Activated CD4-positive, alpha-beta memory T cell treated with anti-CD3 and anti-CD28 coated beads, Interleukin-2, amount 10 ng/mL, durations not matched to agents 7 days and 5 days (primary cell): ENCODE results near the gene ZNF775. TPM values are rescaled to one million over a fixed set of nuclear protein-coding genes. Genes with fewer than 3 reads are reported as not detected.
A peak's percentile ranks its signal among the peaks of the same experiment; 100 is the strongest.

ENCODE experiments used
- CTCF ChIA-PET: fragments of 350-600 bp; sonication (Branson Sonifier 250); formaldehyde crosslinking; loops from one replicate; lab custom pipeline; 2021; ENCODE audit warnings: antibody characterized with exemption, inconsistent platforms; lab: Charles Lee
- POLR2A ChIA-PET: fragments of 350-600 bp; sonication (Branson Sonifier 250); formaldehyde crosslinking; loops from one replicate; lab custom pipeline; 2021; ENCODE audit warnings: antibody characterized with exemption; lab: Charles Lee
- DNase-seq: peaks from one replicate; pipeline ENCODE4 v3.0.0-alpha.2; 2020
- H3K27ac Mint-ChIP-seq: one replicate; pipeline ENCODE4 v1.8.0; 2021; ENCODE audit warnings: mild to moderate bottlenecking, mixed read lengths
- H3K27me3 Mint-ChIP-seq: one replicate; pipeline ENCODE4 v1.8.0; 2021; ENCODE audit warnings: mixed read lengths
- H3K36me3 Mint-ChIP-seq: one replicate; pipeline ENCODE4 v1.8.0; 2021; ENCODE audit warnings: low read depth, mixed read lengths
- H3K4me1 Mint-ChIP-seq: one replicate; pipeline ENCODE4 v1.8.0; 2021; ENCODE audit warnings: mixed read lengths
- H3K4me3 Mint-ChIP-seq: one replicate; pipeline ENCODE4 v1.8.0; 2021; ENCODE audit warnings: mild to moderate bottlenecking, mixed read lengths
- H3K9me3 Mint-ChIP-seq: one replicate; pipeline ENCODE4 v1.8.0; 2021; ENCODE audit warnings: mixed read lengths
- total RNA-seq, 2 experiments: library from RNA; stranded (reverse); gene quantifications; one replicate each; pipeline ENCODE4 v1.2.3, GENCODE V29; 2021

ZNF775 gene
- 1 to 10 TPM; 6.4 to 7.1 TPM for total RNA-seq

DNA sequence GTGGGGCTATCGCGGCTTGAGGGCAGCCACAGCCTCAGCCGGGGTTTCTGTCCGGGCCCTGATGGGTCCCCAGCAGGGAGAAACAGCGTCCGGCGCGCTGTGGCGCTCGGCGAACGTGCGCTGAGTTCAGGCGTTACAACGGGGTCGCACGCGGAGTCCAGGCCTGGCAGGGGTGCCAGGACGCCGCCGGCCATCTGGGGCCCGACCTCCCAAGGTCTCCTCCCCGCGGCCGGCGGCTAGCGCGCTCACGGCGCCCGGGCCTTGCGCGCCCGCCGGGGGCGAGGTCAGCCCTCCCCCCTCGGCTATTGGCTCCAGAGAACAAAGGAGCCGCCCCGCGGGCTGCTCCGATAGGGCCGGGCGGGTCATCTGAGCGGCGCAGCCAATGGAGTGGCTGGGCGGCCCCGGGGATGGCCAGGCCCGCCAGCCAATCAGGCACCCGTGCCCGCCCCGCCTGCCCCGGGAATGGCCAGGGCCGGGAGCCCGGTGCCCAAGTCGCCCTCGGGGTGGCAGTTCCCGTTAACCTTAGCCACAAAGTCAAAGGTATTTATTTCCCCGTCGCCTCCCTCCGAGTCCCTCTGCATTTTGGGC, at the start of gene ZNF775:
TSS of gene ZNF775 (plus strand) at position 478 of the 588 bp plus-strand sequence. CDS start 9,141 bp downstream, outside the sequence.
- POLR2A ChIA-PET = interaction anchor here (0.7 to 3.1 kb wide), 7 partner anchors 11 to 70 kb away, joined by 3 to 47 read pairs (median 4); partner anchors contain the start of gene REPIN1
- DNase-seq = peak; percentile 95
- H3K4me1 Mint-ChIP-seq = peaks cover 48% of the 10 kb centered on the region

DNA sequence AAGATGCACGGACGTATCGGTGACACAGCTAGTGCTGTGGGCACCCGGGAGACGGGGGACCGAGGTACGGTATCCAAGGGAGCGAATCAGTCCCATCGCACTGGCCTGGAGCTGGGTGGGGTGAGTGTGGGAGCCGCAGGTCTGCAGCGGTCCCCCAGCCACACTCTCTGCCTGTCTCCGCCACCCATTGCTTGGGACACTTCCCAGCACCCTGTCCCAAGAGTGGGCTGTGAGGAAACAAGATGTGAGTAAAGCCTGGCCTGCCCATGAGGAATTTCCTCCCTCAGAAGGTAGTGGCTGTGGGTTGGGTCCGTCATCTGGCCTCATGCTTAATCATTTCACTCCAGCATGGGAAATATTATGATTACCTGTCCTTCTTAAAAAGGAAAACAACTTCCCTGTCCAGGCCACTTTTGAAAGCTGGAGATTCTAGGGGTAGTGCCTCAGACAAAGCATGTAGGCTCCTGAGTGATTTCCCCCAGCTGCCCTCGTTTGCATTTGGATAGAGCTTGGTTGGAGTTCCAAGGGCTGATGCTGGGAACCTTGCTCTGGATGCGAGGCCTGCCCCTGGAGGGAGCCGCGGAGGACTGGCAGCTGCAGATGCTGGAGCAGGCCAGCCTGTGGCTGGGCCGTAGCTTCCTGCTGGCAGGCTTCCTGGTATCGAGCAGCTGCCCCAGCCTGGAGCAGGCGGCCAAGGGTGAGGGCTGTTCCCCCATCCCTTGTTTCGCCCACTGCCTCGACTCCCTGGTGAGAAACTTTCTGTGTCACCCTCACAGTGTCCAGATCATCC, 49.6 kb upstream of the ZNF775 start:
- H3K36me3 Mint-ChIP-seq = peaks cover 46% of the 10 kb centered on the region
- POLR2A ChIA-PET = interaction anchor here (1.0 to 1.1 kb wide), 3 partner anchors 17 to 39 kb away, joined by 3 read pairs; partner anchors contain the start of gene REPIN1
- no peak for DNase-seq
- no peak overlapping the region for H3K27ac Mint-ChIP-seq
- no peaks in the 10 kb centered on the region for H3K27me3 Mint-ChIP-seq
- H3K4me3 Mint-ChIP-seq = no peak overlapping the region
- H3K9me3 Mint-ChIP-seq = no peaks in the 10 kb centered on the region
- CTCF ChIA-PET = no interaction called here
- H3K4me1 Mint-ChIP-seq = peaks cover 18% of the 10 kb centered on the region

More for the DNA sequence above, at the start of gene ZNF775:
- Mint-ChIP-seq H3K9me3 (no peaks in the 10 kb centered on the region), H3K27ac (peak within 1 kb of the TSS; percentile 72), H3K27me3 (no peaks in the 10 kb centered on the region), H3K4me3 (peak within 1 kb of the TSS; percentile 80), H3K36me3 (no peaks in the 10 kb centered on the region)
- CTCF ChIA-PET = interaction anchor here (1.0 to 1.9 kb wide), 4 partner anchors 13 to 28 kb away, joined by 3 to 6 read pairs (median 4); a partner anchor contains a TSS

DNA sequence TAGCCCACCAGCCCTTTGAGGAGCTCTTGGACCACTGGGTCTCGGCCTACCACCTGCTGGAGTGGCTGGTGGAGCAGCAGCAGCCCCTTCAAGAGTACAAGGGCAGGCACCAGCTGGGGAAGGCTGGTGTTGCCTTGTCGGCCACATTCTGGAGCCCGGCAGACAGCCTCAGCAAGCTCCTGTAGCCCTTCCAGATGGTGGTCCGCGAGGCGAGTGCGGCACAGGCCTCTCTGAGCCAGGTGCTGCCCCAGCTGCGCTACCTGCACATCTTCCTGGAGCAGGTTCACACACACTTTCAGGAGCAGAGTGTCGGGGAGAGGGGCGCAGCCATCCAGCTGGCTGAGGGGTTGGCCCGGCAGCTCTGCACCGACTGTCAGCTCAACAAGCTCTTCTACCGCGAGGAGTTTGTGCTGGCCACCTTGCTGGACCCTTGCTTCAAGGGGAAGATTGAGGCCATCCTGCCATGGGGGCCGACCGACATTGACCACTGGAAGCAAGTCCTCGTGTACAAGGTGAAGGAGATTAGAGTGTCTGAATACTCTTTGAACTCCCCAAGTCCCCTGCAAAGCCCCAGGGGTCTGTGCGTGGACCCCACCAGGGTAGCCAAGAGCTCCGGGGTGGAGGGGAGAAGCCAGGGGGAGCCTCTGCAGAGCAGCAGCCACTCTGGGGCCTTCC, 48.8 kb upstream of the ZNF775 start:
- Mint-ChIP-seq H3K36me3 (peaks cover 39% of the 10 kb centered on the region), H3K27me3 (no peaks in the 10 kb centered on the region), H3K9me3 (no peaks in the 10 kb centered on the region), H3K27ac (no peak overlapping the region), H3K4me3 (no peak overlapping the region), H3K4me1 (peaks cover 9% of the 10 kb centered on the region)
- DNase-seq = no peak
- ChIA-PET POLR2A (interaction anchor here (1.0 to 1.1 kb wide), 2 partner anchors 18 to 38 kb away, joined by 3 read pairs; partner anchors contain the start of gene REPIN1), CTCF (no interaction called here)

- H3K27ac Mint-ChIP-seq = no peak overlapping the region
- CTCF ChIA-PET = no interaction called here
- POLR2A ChIA-PET = no interaction called here
Observed at GRCh38 chr7:150332852-150333635, 46.1 kb upstream of the ZNF775 start.

DNA sequence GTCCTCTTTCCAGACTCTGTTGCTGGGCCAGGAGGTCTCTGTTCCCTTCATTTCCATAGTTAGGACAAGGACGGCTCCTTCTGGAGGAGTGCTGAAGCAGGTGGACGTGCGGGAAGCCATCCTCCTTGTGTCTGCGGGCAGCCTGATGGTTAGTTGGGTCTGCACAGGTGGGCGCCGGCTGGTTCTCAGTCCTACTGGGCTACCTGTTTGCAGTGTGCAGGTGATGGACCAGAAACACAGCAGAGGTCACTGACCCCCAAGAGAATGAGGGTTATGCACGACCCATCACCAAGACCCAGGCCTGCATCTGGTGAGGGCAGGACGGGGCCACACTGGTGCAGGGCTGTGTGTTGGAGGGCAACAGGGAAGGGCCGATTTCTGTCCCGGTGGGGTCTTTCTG, 45.5 kb upstream of the ZNF775 start:
- Mint-ChIP-seq H3K27ac (no peak overlapping the region), H3K4me1 (no peaks in the 10 kb centered on the region), H3K9me3 (no peaks in the 10 kb centered on the region), H3K27me3 (no peaks in the 10 kb centered on the region), H3K36me3 (peaks cover 14% of the 10 kb centered on the region), H3K4me3 (no peak overlapping the region)
- POLR2A ChIA-PET = no interaction called here
- CTCF ChIA-PET = no interaction called here
- DNase-seq = no peak

More at GRCh38 chr7:150332852-150333635, 46.1 kb upstream of the ZNF775 start:
- Mint-ChIP-seq H3K27me3 (no peaks in the 10 kb centered on the region), H3K9me3 (no peaks in the 10 kb centered on the region), H3K4me1 (no peaks in the 10 kb centered on the region), H3K4me3 (no peak overlapping the region), H3K36me3 (peaks cover 19% of the 10 kb centered on the region)
- DNase-seq = no peak

DNA sequence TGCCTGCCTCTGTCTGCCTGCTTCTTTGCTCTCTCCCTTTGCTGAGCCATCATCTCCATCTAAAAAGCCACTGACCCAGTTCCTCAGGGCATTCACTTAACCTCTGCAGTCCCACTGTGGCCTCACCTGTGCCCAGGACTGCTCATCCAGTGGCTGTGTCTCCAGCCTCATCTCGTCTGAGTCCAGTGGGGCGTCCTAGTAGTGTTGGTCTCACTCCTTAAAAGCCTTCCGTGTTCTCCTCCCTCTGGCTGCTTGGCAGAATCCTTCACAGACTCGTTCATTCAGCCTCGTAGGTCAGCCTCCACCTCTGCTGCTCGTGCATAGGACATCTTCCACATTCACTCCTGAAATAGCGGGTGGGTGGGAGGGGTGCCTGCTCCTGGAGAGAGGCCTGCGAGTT, 45.0 kb upstream of the ZNF775 start:
- no peak for DNase-seq
- H3K4me1 Mint-ChIP-seq = no peaks in the 10 kb centered on the region
- no peaks in the 10 kb centered on the region for H3K27me3 Mint-ChIP-seq
- POLR2A ChIA-PET = no interaction called here
- H3K36me3 Mint-ChIP-seq = peaks cover 10% of the 10 kb centered on the region
- H3K4me3 Mint-ChIP-seq = no peak overlapping the region
- CTCF ChIA-PET = no interaction called here
- H3K27ac Mint-ChIP-seq = no peak overlapping the region
- no peaks in the 10 kb centered on the region for H3K9me3 Mint-ChIP-seq

DNA sequence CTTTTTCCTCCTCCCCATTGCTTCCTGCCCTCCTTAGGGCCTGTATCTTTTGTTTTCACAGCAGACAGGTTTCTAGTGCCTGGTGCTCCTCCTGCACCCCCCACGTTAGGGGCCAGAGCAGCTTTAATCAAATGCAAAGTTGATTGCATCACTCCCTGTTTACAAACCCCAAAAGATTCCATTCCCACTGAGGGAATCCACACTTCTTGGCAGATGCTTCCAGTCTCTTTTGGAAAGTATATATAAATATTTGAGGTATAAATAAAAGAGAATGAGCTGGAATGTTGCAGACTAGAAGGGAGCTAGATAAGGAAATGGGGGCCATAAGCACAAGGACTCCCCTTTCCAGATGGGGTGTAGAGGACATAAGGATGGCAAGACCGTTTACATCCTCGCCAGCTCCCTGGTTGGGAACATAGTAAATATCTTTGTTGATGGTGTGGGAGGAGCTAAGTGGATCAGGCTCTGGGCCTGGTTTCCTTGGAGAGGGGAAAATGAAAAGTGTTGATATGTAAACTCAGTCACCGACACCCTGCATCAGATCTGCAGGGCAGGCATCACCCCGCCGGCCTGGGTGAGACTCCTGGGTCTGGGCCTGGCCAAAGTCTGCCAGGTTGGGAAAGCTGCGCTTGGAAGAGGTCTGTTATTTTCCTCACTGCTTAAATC, 43.9 kb upstream of the ZNF775 start:
- Mint-ChIP-seq H3K36me3 (peaks cover 9% of the 10 kb centered on the region), H3K4me3 (no peak overlapping the region), H3K27me3 (peaks cover 4% of the 10 kb centered on the region), H3K27ac (no peak overlapping the region), H3K4me1 (no peaks in the 10 kb centered on the region), H3K9me3 (no peaks in the 10 kb centered on the region)
- ChIA-PET CTCF (interaction anchor here (0.7 kb wide), 2 partner anchors 14 to 781 kb away, joined by 3 read pairs; no protein-coding TSS in a partner anchor), POLR2A (no interaction called here)
- no peak for DNase-seq

GRCh38 chr7:150335774-150336112, 43.4 kb upstream of the ZNF775 start:
- H3K9me3 Mint-ChIP-seq = no peaks in the 10 kb centered on the region
- CTCF ChIA-PET = interaction anchor here (0.7 kb wide), 1 partner anchor 780 kb away, joined by 3 read pairs; no protein-coding TSS in a partner anchor
- peaks cover 4% of the 10 kb centered on the region for H3K27me3 Mint-ChIP-seq
- DNase-seq = no peak
- POLR2A ChIA-PET = no interaction called here
- no peaks in the 10 kb centered on the region for H3K4me1 Mint-ChIP-seq
- no peak overlapping the region for H3K27ac Mint-ChIP-seq
- H3K4me3 Mint-ChIP-seq = no peak overlapping the region
- peaks cover 9% of the 10 kb centered on the region for H3K36me3 Mint-ChIP-seq

DNA sequence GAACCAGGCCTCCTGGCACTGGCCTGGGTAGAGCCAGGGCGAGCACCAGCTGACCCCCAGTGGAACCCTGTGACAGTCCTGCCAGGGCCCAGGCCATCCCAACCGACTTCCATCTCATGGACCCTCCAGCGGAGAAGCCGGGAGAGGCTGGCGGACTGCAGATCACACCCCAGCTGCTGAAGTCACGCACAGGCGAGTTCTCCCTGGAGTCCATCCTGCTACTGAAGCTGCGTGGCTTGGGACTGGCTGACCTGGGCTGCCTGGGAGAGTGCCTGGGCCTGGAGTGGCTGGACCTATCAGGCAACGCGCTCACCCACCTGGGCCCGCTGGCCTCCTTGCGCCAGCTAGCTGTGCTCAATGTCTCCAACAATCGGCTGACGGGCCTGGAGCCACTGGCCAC, 42.4 kb upstream of the ZNF775 start:
- H3K9me3 Mint-ChIP-seq = no peaks in the 10 kb centered on the region
- no peak overlapping the region for H3K27ac Mint-ChIP-seq
- H3K4me3 Mint-ChIP-seq = no peak overlapping the region
- CTCF ChIA-PET = no interaction called here
- no peaks in the 10 kb centered on the region for H3K4me1 Mint-ChIP-seq
- peaks cover 2% of the 10 kb centered on the region for H3K36me3 Mint-ChIP-seq
- DNase-seq = no peak
- POLR2A ChIA-PET = no interaction called here
- H3K27me3 Mint-ChIP-seq = peaks cover 6% of the 10 kb centered on the region

GRCh38 chr7:150337179-150337578, 42.0 kb upstream of the ZNF775 start:
- Mint-ChIP-seq H3K4me3 (no peak overlapping the region), H3K27me3 (peaks cover 10% of the 10 kb centered on the region), H3K9me3 (no peaks in the 10 kb centered on the region), H3K4me1 (no peaks in the 10 kb centered on the region), H3K36me3 (peaks cover 4% of the 10 kb centered on the region), H3K27ac (no peak overlapping the region)
- POLR2A ChIA-PET = no interaction called here
- CTCF ChIA-PET = no interaction called here
- DNase-seq = no peak

DNA sequence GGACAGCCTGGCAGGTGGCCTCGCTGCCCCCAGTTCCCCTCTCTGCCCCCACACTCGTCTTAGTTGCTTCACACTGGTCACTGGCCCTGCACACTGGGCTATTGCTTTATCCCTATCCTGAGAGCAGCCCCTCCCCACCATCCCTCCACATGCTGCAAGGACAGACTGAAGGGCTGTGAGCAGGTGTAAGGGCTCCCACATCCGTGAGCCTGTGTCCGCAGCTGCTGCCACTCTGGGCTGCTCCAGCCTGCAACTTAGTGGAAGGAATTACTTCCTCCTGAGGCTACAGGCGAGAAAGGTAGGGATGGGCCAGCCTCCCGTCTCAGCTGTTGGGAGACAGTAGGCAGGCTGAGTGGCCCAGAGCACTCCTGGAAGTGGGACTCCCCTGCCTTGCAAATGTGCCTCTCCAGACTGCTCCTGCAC, 41.5 kb upstream of the ZNF775 start:
- ChIA-PET CTCF (interaction anchor here (0.8 kb wide), 1 partner anchor 419 kb away, joined by 3 read pairs; no protein-coding TSS in a partner anchor), POLR2A (no interaction called here)
- Mint-ChIP-seq H3K9me3 (no peaks in the 10 kb centered on the region), H3K27ac (no peak overlapping the region), H3K36me3 (peaks cover 4% of the 10 kb centered on the region), H3K4me3 (no peak overlapping the region), H3K4me1 (no peaks in the 10 kb centered on the region), H3K27me3 (peaks cover 14% of the 10 kb centered on the region)
- DNase-seq = no peak
